K562 (cell line): ENCODE data around the gene ST6GALNAC6. TPM values are rescaled to one million over a fixed set of nuclear protein-coding genes. Genes with fewer than 3 reads are reported as not detected.
A peak's percentile ranks its signal among the peaks of the same experiment; 100 is the strongest.

Source experiments
- ADNP ChIP-seq: fragments of 200-800 bp; sonication (Bioruptor generic); IDR thresholded peaks from 2 replicates; pipeline ENCODE4 v1.6.1; 2016; ENCODE audit warnings: missing genetic modification characterization, missing compliant biosample characterization
- ATF2 ChIP-seq: sonication (generic); formaldehyde crosslinking; IDR thresholded peaks from 2 replicates; pipeline ENCODE4 v1.8.1; 2022; ENCODE audit warnings: missing genetic modification reagents
- BCL6 ChIP-seq: fragments of 250-450 bp; sonication (Bioruptor Pico); IDR thresholded peaks from 2 replicates; pipeline ENCODE4 v1.4.0; 2020
- E2F4 ChIP-seq: sonication (generic); formaldehyde crosslinking; IDR thresholded peaks from 2 replicates; pipeline ENCODE4 v1.8.0; 2022; ENCODE audit warnings: mild to moderate bottlenecking, low read depth, missing genetic modification reagents
- EWSR1 ChIP-seq: fragments of 450-650 bp; IDR thresholded peaks from 2 replicates; pipeline ENCODE4 v1.6.1; 2018; ENCODE audit warnings: borderline replicate concordance, mild to moderate bottlenecking, low read depth, moderate library complexity; ENCODE audit not compliant: partially characterized antibody
- HBP1 ChIP-seq: fragments of 450-650 bp; formaldehyde crosslinking; IDR thresholded peaks from 2 replicates; pipeline ENCODE4 v1.4.0; 2022; ENCODE audit warnings: missing genetic modification characterization
- IRF9 ChIP-seq: fragments of 450-650 bp; IDR thresholded peaks from 2 replicates; pipeline ENCODE4 v1.6.1; 2016; ENCODE audit warnings: missing biosample characterization, missing genetic modification characterization
- LEF1 ChIP-seq: fragments of 450-650 bp; IDR thresholded peaks from 2 replicates; pipeline ENCODE4 v1.6.1; 2016; ENCODE audit warnings: mild to moderate bottlenecking
- MBD2 ChIP-seq: sonication (generic); IDR thresholded peaks from 2 replicates; pipeline ENCODE4 v1.6.1; 2016; ENCODE audit warnings: low read depth, borderline replicate concordance
- MXI1 ChIP-seq: IDR thresholded peaks from 2 replicates; pipeline ENCODE4 v1.6.1; 2011; ENCODE audit warnings: low read depth, mild to moderate bottlenecking, improper control_type of control experiment, low read length
- PBX2 ChIP-seq, 2 experiments: IDR thresholded peaks in 1 of 2; conservative IDR thresholded peaks in 1 of 2; 2 replicates each; pipeline ENCODE4 v1.6.1; 2016; ENCODE audit warnings: low read depth in 2 of 2, mild to moderate bottlenecking in 1 of 2, missing compliant biosample characterization in 1 of 2, missing genetic modification characterization in 1 of 2, moderate library complexity in 1 of 2
- RCOR1 ChIP-seq, 2 experiments: IDR thresholded peaks; 2 replicates each; pipeline ENCODE4 v1.6.1; 2012; ENCODE audit warnings: low read depth in 2 of 2, low read length in 2 of 2, borderline replicate concordance in 1 of 2, improper control_type of control experiment in 1 of 2
- ZBTB2 ChIP-seq: fragments of 450-650 bp; IDR thresholded peaks from 2 replicates; pipeline ENCODE4 v1.6.1; 2016; ENCODE audit warnings: antibody characterized with exemption
- ZBTB7A ChIP-seq: IDR thresholded peaks from 2 replicates; pipeline ENCODE4 v1.6.1; 2011; ENCODE audit warnings: low read depth, mild to moderate bottlenecking, low read length, moderate library complexity, borderline replicate concordance; ENCODE audit not compliant: control insufficient read depth
- ZNF165 ChIP-seq: fragments of 250-450 bp; sonication (Bioruptor Pico); IDR thresholded peaks from 2 replicates; pipeline ENCODE4 v1.4.0; 2020; ENCODE audit warnings: borderline replicate concordance
- ZNF79 ChIP-seq: fragments of 250-450 bp; sonication (Bioruptor Pico); IDR thresholded peaks from 2 replicates; pipeline ENCODE4 v1.4.0; 2020; ENCODE audit warnings: low read depth, mild to moderate bottlenecking, moderate library complexity
- polyA plus RNA-seq, 8 experiments: library from polyadenylated mRNA; depleted of rRNA in 4 of 8; stranded (reverse) in 5 of 8; unstranded in 3 of 8; fragments of >200 nt; fragmentation: Nextera tagmentation in 2 of 8; fragmentation: Illumina TruSeq in 1 of 8; extraction: Ambion mirVana in 2 of 8; extraction: Trizol in 1 of 8; gene quantifications; 2 replicates each; pipeline versions ENCODE4 v1.2.1 to v1.2.3, GENCODE V29; 2011 to 2014; ENCODE audit warnings: inconsistent platforms in 1 of 8, missing spikeins in 1 of 8
- total RNA-seq, 7 experiments: library from RNA; depleted of rRNA in 6 of 7; stranded (reverse); fragments of >200 nt in 6 of 7; fragmentation: Illumina TruSeq in 2 of 7; extraction: Trizol in 2 of 7; gene quantifications; 2 replicates each; pipeline versions ENCODE4 v1.2.1 to v1.2.3, GENCODE V29; 2011 to 2021; ENCODE audit warnings: low replicate concordance in 1 of 7

Gene ST6GALNAC6
- total and polyA plus RNA-seq, 9 of the 15 experiments (the other 6 are each of a cell fraction or from before 2014, with no cell fraction given): 0.13 to 23.0 (median 14.5) TPM

- TF ChIP-seq ZBTB2 (peak; percentile 82; the same call in 1 of the 2 replicates), ATF2 (CRISPR knock-in tag) (no peak), ZBTB7A (peak; percentile 74), EWSR1 (no peak), MBD2 (peak; percentile 69), ZNF165 (CRISPR knock-in tag) (no peak), BCL6 (CRISPR knock-in tag) (no peak), PBX2 (CRISPR knock-in tag; IDR thresholded peaks at IDR 0.05; ENCODE audit: low read depth) (no peak), PBX2 (tag; conservative IDR thresholded peaks at IDR 0.05; ENCODE audit: low read depth) (0 out of 2 replicates have a peak, but pooled peaks have one; percentile 47), RCOR1 (IDR thresholded peaks at IDR 0.05; ENCODE audit: borderline replicate concordance in 1 of 2, low read depth in 2 of 2, low read length in 2 of 2) (peak in 1 of 2 experiments; percentile 82; a peak in 1 of 4 replicates), HBP1 (CRISPR knock-in tag) (no peak), ADNP (no peak), LEF1 (peak; percentile 93), ZNF79 (CRISPR knock-in tag) (no peak), E2F4 (CRISPR knock-in tag) (no peak), MXI1 (no peak), IRF9 (0 out of 2 replicates have a peak, but pooled peaks have one; percentile 38)
Measured at GRCh38 chr9:127862075-127863011, 37.1 kb downstream of the ST6GALNAC6 start (continued).
